ENCODE measurements around the gene HDAC9.

DNA sequence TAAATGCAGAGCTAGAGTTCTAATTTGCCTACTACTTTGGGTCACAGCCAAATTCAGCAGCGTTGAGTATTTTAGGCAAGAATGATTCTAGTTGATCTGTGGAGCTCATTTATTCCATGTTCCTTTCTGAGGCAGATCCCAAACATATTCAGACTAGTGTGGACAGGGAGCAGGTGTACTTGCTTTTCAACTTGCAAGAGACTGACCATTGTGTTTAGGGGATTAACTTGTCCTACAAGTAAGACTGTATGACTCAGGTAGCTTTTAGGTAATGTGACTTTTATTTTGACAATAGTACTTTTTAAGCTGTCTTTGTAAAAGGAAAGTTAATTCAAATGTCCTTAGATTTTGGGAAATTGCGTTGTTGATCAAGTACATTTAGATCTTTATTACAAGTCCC is 336.4 kb downstream of the HDAC9 start:
- TF ChIP-seq CTCF (IDR thresholded peaks at IDR 0.05) = no peak
- no peak for TF ChIP-seq POLR2A (IDR thresholded peaks at IDR 0.05)

Data from prostate gland (tissue), 2 donors.